ENCODE data around the gene CWH43.

DNA sequence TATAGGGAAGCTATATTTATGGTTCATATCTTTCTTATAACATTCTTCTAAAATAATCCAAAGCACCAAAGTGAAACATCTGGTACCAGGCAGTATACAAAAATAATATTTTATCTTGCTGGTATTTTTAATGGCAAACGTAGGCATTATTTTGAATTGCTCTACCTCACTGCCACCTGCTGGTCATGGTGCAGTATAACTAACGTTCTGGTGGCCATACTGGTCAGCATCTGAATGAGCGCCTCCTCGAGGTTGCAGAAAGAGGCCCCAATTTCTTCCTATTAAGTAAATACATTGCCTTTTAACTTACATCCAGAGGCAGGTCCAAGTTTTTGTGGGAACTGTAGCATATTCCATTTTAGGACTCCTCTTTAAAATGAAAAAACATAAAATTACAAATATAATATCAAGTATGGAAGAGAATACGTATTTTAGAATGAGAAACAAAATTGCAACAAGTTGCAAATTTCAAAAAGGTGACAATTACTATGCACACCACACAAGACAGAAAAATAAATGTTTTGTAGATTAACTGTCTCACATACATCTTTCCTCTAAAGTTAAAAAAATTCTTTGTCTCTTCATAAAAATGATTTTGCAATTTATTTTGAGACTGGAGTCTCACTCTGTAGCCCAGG lies 22.9 kb upstream of the CWH43 start:
- TF ChIP-seq, protein P1, sequence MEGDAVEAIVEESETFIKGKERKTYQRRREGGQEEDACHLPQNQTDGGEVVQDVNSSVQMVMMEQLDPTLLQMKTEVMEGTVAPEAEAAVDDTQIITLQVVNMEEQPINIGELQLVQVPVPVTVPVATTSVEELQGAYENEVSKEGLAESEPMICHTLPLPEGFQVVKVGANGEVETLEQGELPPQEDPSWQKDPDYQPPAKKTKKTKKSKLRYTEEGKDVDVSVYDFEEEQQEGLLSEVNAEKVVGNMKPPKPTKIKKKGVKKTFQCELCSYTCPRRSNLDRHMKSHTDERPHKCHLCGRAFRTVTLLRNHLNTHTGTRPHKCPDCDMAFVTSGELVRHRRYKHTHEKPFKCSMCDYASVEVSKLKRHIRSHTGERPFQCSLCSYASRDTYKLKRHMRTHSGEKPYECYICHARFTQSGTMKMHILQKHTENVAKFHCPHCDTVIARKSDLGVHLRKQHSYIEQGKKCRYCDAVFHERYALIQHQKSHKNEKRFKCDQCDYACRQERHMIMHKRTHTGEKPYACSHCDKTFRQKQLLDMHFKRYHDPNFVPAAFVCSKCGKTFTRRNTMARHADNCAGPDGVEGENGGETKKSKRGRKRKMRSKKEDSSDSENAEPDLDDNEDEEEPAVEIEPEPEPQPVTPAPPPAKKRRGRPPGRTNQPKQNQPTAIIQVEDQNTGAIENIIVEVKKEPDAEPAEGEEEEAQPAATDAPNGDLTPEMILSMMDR (IDR thresholded peaks at IDR 0.05), result peak; percentile 84 to 91 (median 87)
- TF ChIP-seq POLR2A (IDR thresholded peaks at IDR 0.05) (no peak), EP300 (IDR thresholded peaks at IDR 0.05) (no peak)
